Smooth muscle cell (in vitro differentiated cells): ENCODE data around the gene RCAN2. TPM values are rescaled to one million over a fixed set of nuclear protein-coding genes. Genes with fewer than 3 reads are reported as not detected.

Source experiments
- DNase-seq: peaks from one replicate; lab custom pipeline; 2025; ENCODE audit not compliant: unreplicated experiment; lab: John Stamatoyannopoulos, UW
- H2AFZ ChIP-seq: fragments of 200-600 bp; sonication (generic); 2 replicates; pipeline ENCODE4 v1.6.0; 2016; ENCODE audit warnings: antibody characterized with exemption, low read depth, mild to moderate bottlenecking
- H3F3A ChIP-seq: fragments of 200-600 bp; sonication (generic); 2 replicates; pipeline ENCODE4 v1.6.0; 2017; ENCODE audit warnings: antibody characterized with exemption, low read depth
- H3K27ac ChIP-seq: fragments of 200-600 bp; sonication (generic); 2 replicates; pipeline ENCODE4 v1.5.1; 2016; ENCODE audit warnings: low read depth, mild to moderate bottlenecking
- H3K27me3 ChIP-seq: fragments of 200-600 bp; sonication (generic); 2 replicates; pipeline ENCODE4 v1.6.1; 2016; ENCODE audit warnings: low read depth, mild to moderate bottlenecking
- H3K36me3 ChIP-seq: fragments of 200-600 bp; sonication (generic); 2 replicates; pipeline ENCODE4 v1.5.1; 2016; ENCODE audit warnings: low read depth
- H3K4me1 ChIP-seq: fragments of 200-600 bp; sonication (generic); 2 replicates; pipeline ENCODE4 v1.5.1; 2016; ENCODE audit warnings: low read depth
- H3K4me2 ChIP-seq: fragments of 200-600 bp; sonication (generic); 2 replicates; pipeline ENCODE4 v1.6.0; 2016; ENCODE audit warnings: mild to moderate bottlenecking
- H3K4me3 ChIP-seq: fragments of 200-600 bp; sonication (generic); 2 replicates; pipeline ENCODE4 v1.5.1; 2016; ENCODE audit warnings: mild to moderate bottlenecking
- H3K79me2 ChIP-seq: fragments of 200-600 bp; sonication (generic); 2 replicates; pipeline ENCODE4 v1.6.0; 2016; ENCODE audit warnings: low read depth, mild to moderate bottlenecking
- H3K9ac ChIP-seq: fragments of 200-600 bp; sonication (generic); 2 replicates; pipeline ENCODE4 v1.6.0; 2016; ENCODE audit warnings: low read depth
- H3K9me3 ChIP-seq: fragments of 200-600 bp; sonication (generic); replicated peaks from 2 replicates; pipeline ENCODE4 v1.5.1; 2016; ENCODE audit warnings: low read depth
- H4K20me1 ChIP-seq: fragments of 200-600 bp; sonication (generic); 2 replicates; pipeline ENCODE4 v1.6.0; 2016; ENCODE audit warnings: low read depth
- CTCF ChIP-seq: fragments of 200-600 bp; sonication (generic); IDR thresholded peaks from 2 replicates; pipeline ENCODE4 v1.5.1; 2017; ENCODE audit warnings: borderline replicate concordance, mild to moderate bottlenecking, antibody characterized with exemption; ENCODE audit not compliant: insufficient read depth, poor library complexity, severe bottlenecking
- WGBS: methylation state at CpG from one replicate; pipeline ENCODE4 v1.1.7; 2016; ENCODE audit warnings: low lambda C conversion rate; 5-methylcytosine and 5-hydroxymethylcytosine counted together
- polyA plus RNA-seq: library from polyadenylated mRNA; unstranded; fragments of >200 nt; fragmentation: Nextera tagmentation; extraction: Ambion mirVana; gene quantifications from 2 replicates; pipeline ENCODE4 v1.2.1, GENCODE V29; 2016
- total RNA-seq: library from RNA; depleted of rRNA; stranded (reverse); fragments of >200 nt; gene quantifications from 2 replicates; pipeline ENCODE4 v1.2.3, GENCODE V29; 2014

The RCAN2 gene
- total and polyA plus RNA-seq, 2 experiments from 2014 or later = 2.5 to 2.7 TPM

DNA sequence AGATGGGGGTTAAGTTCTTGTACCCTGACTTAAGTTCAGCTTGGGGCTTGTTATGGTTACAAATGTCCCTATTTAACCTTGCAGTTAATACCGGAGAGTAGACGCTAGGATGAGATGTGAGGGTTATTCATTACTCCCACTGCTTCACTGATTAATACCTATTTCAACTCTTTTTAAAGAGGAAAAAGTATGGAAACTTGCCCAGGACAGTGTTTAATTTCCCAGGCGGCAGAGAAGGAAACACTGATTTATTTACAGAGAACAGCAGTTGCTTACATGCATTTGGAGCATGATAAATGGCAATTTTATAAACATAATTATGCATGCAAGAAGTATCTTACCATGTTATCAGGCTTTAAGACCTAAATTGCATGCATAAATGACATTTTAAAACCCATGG is 137.7 kb downstream of the RCAN2 start:
- no peaks in the 10 kb centered on the region for H4K20me1 ChIP-seq
- no peaks in the 10 kb centered on the region for H3K36me3 ChIP-seq
- H3K79me2 ChIP-seq = no peaks in the 10 kb centered on the region
- H3K27ac ChIP-seq = no peak overlapping the region
- no peak for TF ChIP-seq CTCF
- H3K4me1 ChIP-seq = no peaks in the 10 kb centered on the region
- H3K27me3 ChIP-seq = no peaks in the 10 kb centered on the region
- WGBS = 95% methylated on average over 3 of the region's 3 CpGs
- no peak overlapping the region for H2AFZ ChIP-seq
- no peaks in the 10 kb centered on the region for H3K9me3 ChIP-seq
- DNase-seq = no peak
- H3K4me3 ChIP-seq = no peak overlapping the region
- H3K4me2 ChIP-seq = no peak overlapping the region
- no peaks in the 10 kb centered on the region for H3F3A ChIP-seq
- no peak overlapping the region for H3K9ac ChIP-seq

DNA sequence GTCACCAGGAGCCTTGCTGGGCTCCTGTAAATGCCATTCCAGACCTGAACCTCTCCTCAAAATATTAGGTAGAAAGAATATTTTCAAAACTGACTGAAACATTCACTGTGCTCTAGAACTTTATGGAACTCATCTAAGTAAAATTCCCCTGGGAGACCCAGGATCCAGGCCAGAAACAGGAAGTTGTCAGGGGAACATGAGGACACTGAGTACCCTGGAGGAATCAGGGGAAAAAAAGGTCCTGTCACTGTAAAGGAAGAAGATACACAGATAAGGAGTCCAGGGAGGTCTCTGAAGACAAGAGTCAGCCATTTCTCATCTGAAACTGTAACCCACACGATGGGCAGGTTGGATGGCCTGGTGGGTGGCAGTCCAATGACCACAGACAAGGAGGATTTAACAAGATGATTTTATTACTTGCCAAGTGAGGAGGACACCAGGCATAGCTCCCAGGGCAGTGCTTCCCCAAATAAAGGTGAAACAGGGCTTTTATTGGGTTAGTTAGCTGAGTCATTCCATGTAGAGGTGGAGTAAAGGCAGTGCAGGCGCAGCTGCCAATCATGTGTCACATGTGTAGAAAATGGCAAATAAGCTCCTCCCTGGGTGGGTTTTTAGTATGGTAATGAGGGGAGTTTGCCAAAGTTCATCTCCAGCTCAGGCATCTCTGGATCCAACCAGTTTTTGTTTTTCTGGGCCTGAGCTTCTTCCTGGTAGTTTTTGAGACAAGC is 138.5 kb downstream of the RCAN2 start:
- no peaks in the 10 kb centered on the region for H4K20me1 ChIP-seq
- H3K9me3 ChIP-seq = no peaks in the 10 kb centered on the region
- H3K27me3 ChIP-seq = no peaks in the 10 kb centered on the region
- H3K4me1 ChIP-seq = no peaks in the 10 kb centered on the region
- H3K36me3 ChIP-seq = no peaks in the 10 kb centered on the region
- TF ChIP-seq CTCF = no peak
- H2AFZ ChIP-seq = no peak overlapping the region
- 81% methylated on average over 2 of the region's 2 CpGs for WGBS
- H3K27ac ChIP-seq = no peak overlapping the region
- H3K4me2 ChIP-seq = no peak overlapping the region
- H3K4me3 ChIP-seq = no peak overlapping the region
- H3K79me2 ChIP-seq = no peaks in the 10 kb centered on the region
- no peak overlapping the region for H3K9ac ChIP-seq
- no peak for DNase-seq
- no peaks in the 10 kb centered on the region for H3F3A ChIP-seq

GRCh38 chr6:46350714-46351113 is 140.5 kb downstream of the RCAN2 start:
- H3K79me2 ChIP-seq = no peaks in the 10 kb centered on the region
- H3K4me3 ChIP-seq = no peak overlapping the region
- H3K27ac ChIP-seq = no peak overlapping the region
- H3K36me3 ChIP-seq = no peaks in the 10 kb centered on the region
- no peaks in the 10 kb centered on the region for H3K9me3 ChIP-seq
- no peaks in the 10 kb centered on the region for H4K20me1 ChIP-seq
- no peak overlapping the region for H3K9ac ChIP-seq
- no peaks in the 10 kb centered on the region for H3F3A ChIP-seq
- no peak overlapping the region for H3K4me2 ChIP-seq
- TF ChIP-seq CTCF = no peak
- no peaks in the 10 kb centered on the region for H3K4me1 ChIP-seq
- WGBS = 83% methylated on average over 1 of the region's 1 CpG
- H2AFZ ChIP-seq = no peak overlapping the region
- no peak for DNase-seq
- no peaks in the 10 kb centered on the region for H3K27me3 ChIP-seq

DNA sequence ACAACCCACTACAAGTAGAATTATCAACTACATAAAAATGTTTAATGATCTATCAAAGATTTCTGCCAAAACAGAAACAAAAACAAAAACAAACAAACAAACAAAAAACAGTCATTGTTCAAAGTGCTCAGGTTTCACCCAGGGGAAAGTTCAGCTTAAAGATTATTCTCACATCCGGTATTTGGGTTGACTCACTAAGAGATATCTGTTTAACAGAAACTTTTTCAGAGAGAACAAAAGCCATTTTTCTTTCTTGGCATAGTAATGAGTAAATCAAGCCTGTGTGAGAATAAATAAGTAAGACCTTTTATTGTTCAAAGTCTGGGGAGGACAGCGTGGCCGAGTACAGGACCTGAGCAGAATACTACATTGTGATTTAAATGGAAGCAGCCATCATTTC is 143.6 kb downstream of the RCAN2 start:
- Histone ChIP-seq H3F3A (no peaks in the 10 kb centered on the region), H3K79me2 (no peaks in the 10 kb centered on the region), H3K4me1 (no peaks in the 10 kb centered on the region), H3K4me3 (no peak overlapping the region), H2AFZ (no peak overlapping the region), H3K9me3 (no peaks in the 10 kb centered on the region), H3K4me2 (no peak overlapping the region), H3K27me3 (no peaks in the 10 kb centered on the region), H3K36me3 (no peaks in the 10 kb centered on the region), H3K9ac (no peak overlapping the region), H3K27ac (no peak overlapping the region), H4K20me1 (no peaks in the 10 kb centered on the region)
- no peak for DNase-seq
- TF ChIP-seq CTCF = no peak
- 84% methylated on average over 3 of the region's 3 CpGs for WGBS
